Panc1 (cell line): ENCODE data around the gene PON1. TPM values are rescaled to one million over a fixed set of nuclear protein-coding genes. Genes with fewer than 3 reads are reported as not detected.

Experiments
- ATAC-seq: fragments of 200-7000 bp; cut with Tn5 transposase; 2 replicates; pipeline ENCODE4 v1.9.1; 2020; ENCODE audit warnings: mild to moderate bottlenecking, moderate library complexity
- BruUV-seq: library from RNA; stranded (reverse); fragments of 400-500 nt; replicated peaks from 2 replicates; lab custom pipeline; 2021; lab: Mats Ljungman, UMichigan
- CTCF ChIA-PET: fragments of 300-600 bp; sonication (Branson Sonifier 250); formaldehyde crosslinking; loops from one replicate; lab custom pipeline; 2022; ENCODE audit warnings: antibody characterized with exemption; lab: Charles Lee
- POLR2A ChIA-PET: fragments of 300-600 bp; sonication (Branson Sonifier 250); formaldehyde crosslinking; loops from one replicate; lab custom pipeline; 2022; ENCODE audit warnings: antibody characterized with exemption; lab: Charles Lee
- DNase-seq: peaks from one replicate; pipeline ENCODE4 v3.0.0-alpha.2; 2010; ENCODE audit warnings: low read depth, low spot score
- H3K27ac ChIP-seq: 2 replicates; pipeline ENCODE4 v1.5.1; 2011; ENCODE audit warnings: mild to moderate bottlenecking, low read length, inconsistent platforms
- H3K27me3 ChIP-seq: fragments of 200-500 bp; sonication (Bioruptor generic); 2 replicates; pipeline ENCODE4 v1.6.0; 2014; ENCODE audit warnings: low read length, inconsistent platforms; ENCODE audit not compliant: control insufficient read depth, insufficient read depth
- H3K36me3 ChIP-seq: fragments of 200-500 bp; sonication (Bioruptor generic); 2 replicates; pipeline ENCODE4 v1.5.1; 2014; ENCODE audit warnings: inconsistent platforms, mild to moderate bottlenecking, low read length, moderate library complexity; ENCODE audit not compliant: control insufficient read depth, insufficient read depth
- H3K4me1 ChIP-seq: 2 replicates; pipeline ENCODE4 v1.5.1; 2011; ENCODE audit warnings: inconsistent platforms, mild to moderate bottlenecking, low read length, moderate library complexity; ENCODE audit not compliant: control insufficient read depth, insufficient read depth
- H3K4me3 ChIP-seq, 2 experiments: 2 replicates each; pipeline ENCODE4 v1.5.1; 2011 to 2012; ENCODE audit warnings: low read depth in 2 of 2, low read length in 2 of 2, mild to moderate bottlenecking in 2 of 2, inconsistent platforms in 1 of 2, moderate library complexity in 1 of 2
- H3K9me3 ChIP-seq: fragments of 200-500 bp; sonication (Bioruptor generic); 2 replicates; pipeline ENCODE4 v1.5.1; 2014; ENCODE audit warnings: low read depth, mild to moderate bottlenecking, inconsistent platforms, low read length, moderate library complexity; ENCODE audit not compliant: control insufficient read depth, insufficient read depth
- CTCF ChIP-seq: fragments of 450-650 bp; IDR thresholded peaks from 2 replicates; pipeline ENCODE4 v1.5.1; 2017; ENCODE audit warnings: mild to moderate bottlenecking
- POLR2AphosphoS5 ChIP-seq: IDR thresholded peaks from 2 replicates; pipeline ENCODE4 v1.6.1; 2012; ENCODE audit warnings: mild to moderate bottlenecking, low read depth, low read length, moderate library complexity
- REST ChIP-seq, 2 experiments: IDR thresholded peaks; 2 replicates each; pipeline ENCODE4 v1.6.1; 2011 to 2012; ENCODE audit warnings: low read depth in 2 of 2, control low read depth in 1 of 2, low read length in 1 of 2, mild to moderate bottlenecking in 1 of 2, moderate library complexity in 1 of 2; ENCODE audit not compliant: insufficient read depth in 1 of 2
- SIN3A ChIP-seq: IDR thresholded peaks from 2 replicates; pipeline ENCODE4 v1.6.1; 2012; ENCODE audit warnings: low read depth, mild to moderate bottlenecking, low read length, moderate library complexity, borderline replicate concordance; ENCODE audit not compliant: insufficient read depth
- TCF7L2 ChIP-seq: IDR thresholded peaks from 2 replicates; pipeline ENCODE4 v1.6.1; 2011; ENCODE audit warnings: mild to moderate bottlenecking, low read depth, low read length, inconsistent platforms
- in situ Hi-C: cut with HindIII; loops from 2 replicates; pipeline ENCODE4 v1.10.0; 2016; ENCODE audit warnings: low sequenced_read_pairs, low pct_unique_long_range_greater_than_20kb
- intact Hi-C: fragments of 100-400 bp; cut with micrococcal nuclease; formaldehyde crosslinking; loops from one replicate; pipeline ENCODE4 v1.10.0; 2022; ENCODE audit not compliant: unreplicated experiment
- total RNA-seq: library from RNA; stranded (reverse); gene quantifications from one replicate; pipeline ENCODE4 v1.2.1, GENCODE V29; 2021; ENCODE audit not compliant: unreplicated experiment

Gene PON1
- total RNA-seq, 1 experiment from 2014 or later = not detected

- TF ChIP-seq SIN3A (no peak), POLR2AphosphoS5 (no peak)
- intact Hi-C loops (no loop called here), in situ Hi-C loops (no loop called here)
- H3K9me3 ChIP-seq = no peaks in the 10 kb centered on the region
- H3K27me3 ChIP-seq = no peaks in the 10 kb centered on the region
- H3K36me3 ChIP-seq = no peaks in the 10 kb centered on the region
- ChIA-PET POLR2A (no interaction called here), CTCF (no interaction called here)
- DNase-seq = no peak
- H3K4me1 ChIP-seq = no peaks in the 10 kb centered on the region
- ATAC-seq = no peak
- no peak overlapping the region for H3K27ac ChIP-seq
- no TSS peak for BruUV-seq
- no peak overlapping the region for H3K4me3 ChIP-seq
These were observed 6.4 kb downstream of the PON1 start for GRCh38 chr7:95317966-95318365.

GRCh38 chr7:95317546-95317945 lies 6.8 kb downstream of the PON1 start:
- no peak for ATAC-seq
- Histone ChIP-seq H3K4me3 (no peak overlapping the region), H3K27ac (no peak overlapping the region), H3K9me3 (no peaks in the 10 kb centered on the region), H3K27me3 (no peaks in the 10 kb centered on the region), H3K4me1 (no peaks in the 10 kb centered on the region), H3K36me3 (no peaks in the 10 kb centered on the region)
- ChIA-PET POLR2A (no interaction called here), CTCF (no interaction called here)
- BruUV-seq = no TSS peak
- in situ Hi-C loops = no loop called here
- intact Hi-C loops = no loop called here
- no peak for DNase-seq
- TF ChIP-seq REST (IDR thresholded peaks at IDR 0.05; ENCODE audit: insufficient read depth in 1 of 2, low read depth in 2 of 2, low read length in 1 of 2) = no peak
- no peak for TF ChIP-seq SIN3A
- no peak for TF ChIP-seq POLR2AphosphoS5
- no peak for TF ChIP-seq TCF7L2
- no peak for TF ChIP-seq CTCF

GRCh38 chr7:95316588-95316987 lies 7.7 kb downstream of the PON1 start:
- H3K27me3 ChIP-seq = no peaks in the 10 kb centered on the region
- BruUV-seq = no TSS peak
- DNase-seq (no peak), ATAC-seq (no peak)
- no peaks in the 10 kb centered on the region for H3K36me3 ChIP-seq
- no peak for TF ChIP-seq TCF7L2
- no peak for TF ChIP-seq CTCF
- no peak for TF ChIP-seq POLR2AphosphoS5
- TF ChIP-seq SIN3A = no peak
- intact Hi-C loops = no loop called here
- CTCF ChIA-PET = no interaction called here
- no peaks in the 10 kb centered on the region for H3K4me1 ChIP-seq
- in situ Hi-C loops = no loop called here
- H3K27ac ChIP-seq = no peak overlapping the region
- no peaks in the 10 kb centered on the region for H3K9me3 ChIP-seq
- H3K4me3 ChIP-seq = no peak overlapping the region
- POLR2A ChIA-PET = no interaction called here
